Measurements from ENCODE around the gene TPRG1.

The TPRG1 gene

DNA sequence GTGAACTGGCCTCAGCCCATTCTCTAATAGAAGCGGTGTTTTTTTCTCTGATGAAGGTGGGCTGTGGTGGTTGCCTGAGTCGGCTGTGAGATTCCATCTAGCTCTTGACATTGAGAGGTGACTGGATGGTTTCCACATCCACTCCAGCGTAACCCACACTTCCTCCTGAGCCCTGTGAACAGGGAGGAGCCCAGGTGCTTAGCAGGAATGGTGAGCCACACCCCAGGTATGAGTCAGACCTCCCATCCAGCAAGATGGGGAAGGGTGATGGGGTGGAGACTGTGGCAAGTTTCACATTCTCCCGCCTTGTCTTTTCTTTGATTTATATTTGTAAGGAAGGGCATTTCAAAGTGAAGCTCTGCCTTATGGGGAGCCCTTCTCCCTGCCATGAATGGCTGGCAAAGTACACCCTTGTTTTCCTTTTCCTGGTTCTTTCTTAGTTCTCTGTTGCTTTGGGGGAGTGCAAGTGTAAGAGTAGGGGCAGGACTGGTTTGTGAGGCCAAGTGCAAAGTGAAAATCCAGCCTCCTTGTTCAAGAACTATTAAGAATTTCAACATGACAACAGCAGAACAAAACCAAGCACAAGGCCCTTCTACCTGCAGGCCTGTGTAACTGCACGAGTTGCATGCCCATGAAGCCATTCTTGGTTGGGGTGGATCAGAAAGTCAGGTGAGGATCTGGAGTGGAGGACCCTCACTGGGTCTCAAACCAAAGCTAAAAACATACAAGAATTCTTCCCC lies 4.6 kb upstream of the TPRG1 start:
- no peak for DNase-seq

DNA sequence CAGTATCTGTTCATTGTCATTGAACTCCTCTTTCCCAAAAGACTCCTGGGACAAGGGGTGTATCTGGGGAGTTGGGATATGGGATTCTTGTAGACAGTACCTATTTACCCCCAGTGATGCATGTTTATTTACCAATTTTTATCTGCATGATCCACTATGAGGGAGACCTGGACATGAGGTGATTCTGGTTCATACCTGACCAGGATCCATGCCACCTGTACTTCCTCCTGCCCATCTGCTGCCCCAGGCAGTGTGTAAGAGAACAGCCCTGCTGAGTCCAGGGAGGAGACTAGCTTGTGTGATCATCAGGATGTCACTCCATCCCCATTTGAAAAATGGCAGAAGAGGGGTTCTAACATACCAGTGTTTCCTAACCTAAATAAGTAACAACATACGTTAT lies 3.1 kb upstream of the TPRG1 start:
- DNase-seq, result no peak

GRCh38 chr3:189169728-189170127 lies 2.0 kb upstream of the TPRG1 start:
- no peak for DNase-seq

GRCh38 chr3:189170559-189170958 lies 1.2 kb upstream of the TPRG1 start:
- no peak for DNase-seq

DNA sequence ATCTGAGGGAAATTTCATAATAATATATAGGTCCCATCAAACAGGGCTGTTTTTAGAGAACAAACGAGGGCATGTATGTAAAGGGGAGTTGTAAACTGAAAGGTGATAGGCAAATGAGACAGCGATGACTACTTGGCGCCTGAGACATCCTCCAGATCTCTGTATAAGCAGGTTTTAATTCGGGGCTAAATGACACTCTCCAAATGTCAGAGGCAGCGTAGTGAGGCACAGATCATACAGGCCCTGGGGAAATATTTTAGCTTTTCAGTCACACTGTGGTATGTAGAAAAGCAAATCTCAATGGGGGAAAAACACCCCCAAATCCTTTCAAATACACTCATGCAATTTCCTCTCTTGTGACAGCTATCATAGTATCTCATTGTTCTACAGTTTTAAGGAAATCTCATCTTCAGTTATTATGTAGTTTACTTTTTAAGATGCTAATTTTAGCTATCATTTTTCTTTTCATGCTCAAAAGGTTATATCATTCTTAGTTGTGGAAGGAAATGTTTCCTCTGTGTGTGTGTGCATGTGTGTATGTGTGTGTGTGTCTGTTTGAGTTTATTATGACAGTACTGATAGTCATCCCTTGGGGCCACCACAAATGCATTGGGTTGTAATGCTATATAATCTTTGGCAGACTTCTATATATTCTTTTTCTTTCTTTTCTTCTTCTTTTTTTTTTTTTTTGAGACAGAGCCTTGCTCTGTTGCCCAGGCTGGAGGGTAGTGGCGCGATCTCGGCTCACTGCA lies 1.1 kb downstream of the TPRG1 start:
- DNase-seq, result no peak

- DNase-seq, result no peak
Measured at GRCh38 chr3:189184566-189184965, 12.8 kb downstream of the TPRG1 start.

DNA sequence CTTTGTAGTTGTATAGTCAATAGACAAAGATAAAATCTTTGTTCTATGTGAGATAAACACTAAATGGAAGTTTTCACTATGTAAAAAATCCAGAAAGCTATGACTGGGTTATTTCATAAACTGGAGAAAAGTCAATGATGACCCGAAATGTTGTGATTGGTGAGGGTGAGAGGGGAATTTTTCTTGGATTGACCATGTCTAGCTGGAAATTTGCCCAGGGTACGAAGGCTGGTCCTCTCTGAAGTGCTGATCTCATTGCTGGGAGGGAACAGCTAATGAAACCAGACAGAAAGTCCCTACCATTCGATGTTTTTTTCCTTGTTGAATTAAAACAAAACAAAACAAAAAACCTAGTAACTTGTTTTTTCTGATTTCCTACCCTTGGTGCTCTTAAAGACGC lies 14.3 kb downstream of the TPRG1 start:
- DNase-seq, result no peak

- no peak for DNase-seq
Measured at GRCh38 chr3:189188466-189188865, 16.7 kb downstream of the TPRG1 start.

- DNase-seq, result no peak
Measured at GRCh38 chr3:189192725-189193124, 21.0 kb downstream of the TPRG1 start.

DNA sequence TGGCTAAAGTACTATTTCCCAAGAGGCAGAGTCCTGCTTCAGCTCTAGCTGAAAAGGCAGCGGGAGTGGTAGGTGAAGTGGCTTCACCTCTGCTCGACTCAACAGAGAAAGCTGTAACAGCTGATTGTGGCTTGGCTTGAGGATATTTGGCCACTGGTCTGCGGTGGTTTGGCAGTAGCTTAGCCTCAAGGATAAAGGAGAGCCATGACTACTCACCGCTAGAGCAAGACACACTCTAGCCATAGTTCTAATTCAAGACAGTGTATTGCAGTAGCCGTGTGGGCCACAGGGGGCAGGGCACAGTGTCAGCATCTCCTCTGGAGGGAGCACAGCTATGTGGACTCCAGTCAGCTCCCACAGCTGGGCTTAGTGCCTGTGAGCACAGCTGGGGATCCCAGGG lies 23.5 kb downstream of the TPRG1 start:
- no peak for DNase-seq

DNA sequence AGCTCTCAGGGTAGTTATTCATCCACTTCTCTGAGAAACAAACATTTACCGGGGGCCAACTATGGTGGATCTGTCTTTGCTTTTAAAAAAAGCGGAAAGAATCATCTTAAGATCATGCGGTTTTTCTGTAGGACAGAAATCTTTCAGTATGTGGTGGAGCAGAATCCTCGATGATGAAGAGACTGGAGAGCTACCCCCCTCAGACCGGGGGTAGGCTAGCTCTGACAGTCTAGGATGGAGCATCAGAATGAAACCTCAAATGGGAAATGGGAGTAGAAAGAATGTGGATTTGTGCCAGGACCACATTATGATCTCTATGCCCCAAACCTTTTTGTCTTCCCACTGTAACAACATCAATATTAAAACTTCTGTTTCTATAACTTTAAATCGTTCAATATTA lies 30.3 kb downstream of the TPRG1 start:
- no peak for DNase-seq

GRCh38 chr3:189202583-189202982 lies 30.8 kb downstream of the TPRG1 start:
- DNase-seq, result no peak

- DNase-seq, result no peak
Measured at GRCh38 chr3:189204167-189204866, 32.5 kb downstream of the TPRG1 start.

DNA sequence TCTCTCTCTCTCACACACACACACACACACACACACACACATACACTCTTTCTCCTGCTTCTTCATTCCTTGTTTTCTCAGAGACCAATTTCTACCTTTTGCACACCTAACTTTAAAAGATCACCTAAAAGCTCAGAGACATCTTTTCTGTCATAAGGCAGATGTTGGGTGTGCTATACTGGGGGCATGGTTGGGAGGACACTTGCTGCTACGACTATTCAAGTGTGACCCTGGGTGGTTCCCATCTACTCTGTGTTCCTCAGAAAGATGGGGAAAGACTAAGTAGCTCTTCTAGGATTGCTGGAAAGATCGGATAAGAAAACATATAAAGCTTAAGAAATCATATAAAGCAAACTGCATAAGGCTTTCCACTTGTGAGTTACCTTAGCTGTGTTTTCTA lies 33.2 kb downstream of the TPRG1 start:
- DNase-seq, result no peak

GRCh38 chr3:189210251-189210770 lies 38.5 kb downstream of the TPRG1 start:
- no peak for DNase-seq

DNA sequence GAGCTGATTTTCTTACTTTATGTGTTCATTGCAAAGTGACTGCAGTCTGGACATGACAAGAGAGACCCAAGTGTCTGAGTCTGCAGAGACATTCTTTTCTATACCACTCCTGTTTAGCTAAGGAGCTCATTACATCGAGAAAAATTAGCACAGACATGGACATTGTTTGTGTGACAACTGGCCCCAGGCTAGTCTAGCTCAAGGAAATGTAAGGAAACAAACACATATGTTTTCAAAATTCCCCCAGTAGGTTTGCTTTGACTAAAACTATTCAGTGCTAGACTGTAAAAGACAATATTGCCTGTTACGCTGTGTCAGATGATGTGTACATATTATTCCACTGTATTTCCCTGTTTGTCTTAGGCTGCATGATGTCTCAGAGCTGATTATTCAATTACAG lies 40.9 kb downstream of the TPRG1 start:
- DNase-seq, result no peak

DNA sequence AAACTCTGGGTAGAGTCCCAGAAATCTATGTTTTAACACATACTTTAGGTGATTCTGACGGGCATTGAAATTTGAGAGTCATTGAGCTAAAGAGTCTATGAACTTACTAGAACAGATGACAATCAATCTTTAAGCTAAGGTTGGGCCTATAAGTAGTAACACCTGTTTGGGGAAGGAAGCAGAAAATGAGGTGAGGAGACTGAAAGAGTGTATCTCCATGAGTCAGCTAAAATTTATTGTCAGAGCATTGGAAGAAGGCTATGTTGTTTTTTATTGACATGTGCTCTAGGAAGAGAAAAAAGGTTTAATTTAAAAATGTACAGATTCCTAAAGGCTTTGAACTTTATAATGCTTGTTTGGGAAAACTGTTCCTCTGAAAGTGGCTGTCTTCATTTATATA lies 42.9 kb downstream of the TPRG1 start:
- no peak for DNase-seq

DNA sequence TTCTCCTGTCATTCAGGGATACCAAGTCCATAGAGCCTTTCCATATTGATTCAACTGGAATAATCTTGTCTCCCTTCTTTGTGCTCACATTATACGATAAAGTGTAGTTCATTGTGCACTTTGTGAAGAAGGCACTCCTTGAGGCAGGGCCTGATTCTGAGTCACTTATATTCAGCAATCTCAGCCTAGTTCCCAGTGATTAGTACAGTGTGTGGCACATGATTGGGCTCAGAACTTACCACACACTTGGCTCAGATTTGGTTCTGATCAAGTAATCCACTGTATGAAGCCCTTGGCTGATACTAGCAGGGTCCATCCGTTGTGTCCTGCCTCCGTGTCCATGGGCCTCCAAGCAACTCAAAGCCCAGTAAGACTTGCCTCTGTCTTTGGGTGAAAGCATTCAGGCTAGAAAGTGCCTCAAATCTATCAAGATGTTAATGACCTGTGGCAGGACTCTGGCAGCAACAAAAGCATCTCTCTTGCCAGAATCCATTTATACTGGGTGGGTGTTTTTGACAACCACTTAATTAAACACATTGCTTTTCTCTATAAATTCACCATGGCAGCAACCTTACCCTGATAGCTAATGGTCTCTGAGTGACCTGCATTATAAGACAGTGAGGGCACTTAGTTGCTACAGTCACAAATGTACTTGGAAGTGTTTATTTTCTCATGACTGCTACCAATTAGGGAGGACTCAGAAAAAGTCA lies 51.3 kb downstream of the TPRG1 start:
- no peak for DNase-seq

DNA sequence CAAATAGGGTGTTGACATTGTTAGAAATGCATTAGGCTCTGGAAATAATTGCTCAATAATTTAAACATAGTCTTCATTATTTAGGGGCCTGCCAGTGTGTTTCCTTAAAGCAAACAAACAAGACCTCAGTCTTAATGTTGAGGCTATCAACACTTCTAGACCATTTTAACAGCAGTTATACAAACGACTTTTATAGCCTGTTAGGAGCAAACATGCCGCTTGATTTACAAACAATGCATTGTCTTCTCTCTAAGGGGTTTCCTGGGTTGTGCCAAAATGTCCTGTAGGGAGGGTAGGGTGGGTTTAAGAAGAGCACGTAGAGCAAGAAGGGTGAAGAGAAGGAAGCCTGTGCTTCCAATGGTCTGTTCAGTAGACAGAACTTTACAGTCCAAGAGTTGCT lies 53.7 kb downstream of the TPRG1 start:
- no peak for DNase-seq

GRCh38 chr3:189227249-189227648 lies 55.5 kb downstream of the TPRG1 start:
- DNase-seq, result no peak

- no peak for DNase-seq
Measured at GRCh38 chr3:189229196-189229828, 57.5 kb downstream of the TPRG1 start.

DNA sequence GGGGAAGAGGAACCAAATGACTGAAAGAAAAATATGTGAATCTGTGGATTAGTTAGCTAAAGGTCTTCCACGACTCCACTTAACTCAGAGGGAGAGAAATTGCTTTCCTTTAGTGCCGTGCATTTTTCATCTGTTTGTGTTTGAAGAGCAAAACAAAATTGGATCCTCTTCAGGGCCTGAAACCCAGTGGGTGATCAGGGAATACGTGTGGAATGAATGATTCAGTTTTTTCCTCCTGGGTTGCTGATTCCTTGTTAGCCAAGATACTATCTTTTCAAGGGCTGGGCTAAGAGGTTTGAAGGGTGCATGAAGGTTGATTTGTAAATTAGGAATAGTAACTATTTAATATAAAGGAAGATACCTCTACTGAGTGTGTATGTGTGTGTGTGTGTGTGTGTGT lies 61.0 kb downstream of the TPRG1 start:
- DNase-seq, result no peak
